Measurements from ENCODE around the gene RAPGEF6.

DNA sequence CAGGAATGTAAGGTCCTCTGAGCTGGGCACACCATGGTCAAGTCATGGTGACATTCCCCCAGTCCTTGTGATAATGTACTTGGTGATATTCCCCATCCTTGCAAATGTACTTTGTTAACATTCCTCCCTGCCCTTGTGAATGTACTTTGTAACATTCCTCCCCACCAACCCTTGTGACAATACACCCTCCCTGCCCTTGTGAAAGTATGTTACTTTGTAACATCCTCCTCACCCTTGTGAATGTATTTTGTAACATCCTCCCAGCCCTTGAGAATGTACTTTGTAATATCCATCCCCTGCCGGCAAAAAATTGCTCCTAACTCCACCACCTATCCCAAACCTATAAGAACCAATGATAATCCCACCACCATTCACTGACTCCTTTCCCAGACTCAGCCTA is 53.3 kb downstream of the RAPGEF6 start:
- TF ChIP-seq, protein P1, sequence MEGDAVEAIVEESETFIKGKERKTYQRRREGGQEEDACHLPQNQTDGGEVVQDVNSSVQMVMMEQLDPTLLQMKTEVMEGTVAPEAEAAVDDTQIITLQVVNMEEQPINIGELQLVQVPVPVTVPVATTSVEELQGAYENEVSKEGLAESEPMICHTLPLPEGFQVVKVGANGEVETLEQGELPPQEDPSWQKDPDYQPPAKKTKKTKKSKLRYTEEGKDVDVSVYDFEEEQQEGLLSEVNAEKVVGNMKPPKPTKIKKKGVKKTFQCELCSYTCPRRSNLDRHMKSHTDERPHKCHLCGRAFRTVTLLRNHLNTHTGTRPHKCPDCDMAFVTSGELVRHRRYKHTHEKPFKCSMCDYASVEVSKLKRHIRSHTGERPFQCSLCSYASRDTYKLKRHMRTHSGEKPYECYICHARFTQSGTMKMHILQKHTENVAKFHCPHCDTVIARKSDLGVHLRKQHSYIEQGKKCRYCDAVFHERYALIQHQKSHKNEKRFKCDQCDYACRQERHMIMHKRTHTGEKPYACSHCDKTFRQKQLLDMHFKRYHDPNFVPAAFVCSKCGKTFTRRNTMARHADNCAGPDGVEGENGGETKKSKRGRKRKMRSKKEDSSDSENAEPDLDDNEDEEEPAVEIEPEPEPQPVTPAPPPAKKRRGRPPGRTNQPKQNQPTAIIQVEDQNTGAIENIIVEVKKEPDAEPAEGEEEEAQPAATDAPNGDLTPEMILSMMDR (IDR thresholded peaks at IDR 0.05; ENCODE audit: poor library complexity, severe bottlenecking), result no peak
- no peak for TF ChIP-seq EP300 (conservative IDR thresholded peaks at IDR 0.05; ENCODE audit: poor library complexity, severe bottlenecking)
- no peak for TF ChIP-seq EZH2 (IDR thresholded peaks at IDR 0.05; ENCODE audit: borderline replicate concordance, insufficient read depth, low read length, poor library complexity, severe bottlenecking)
- no peak for TF ChIP-seq POLR2AphosphoS5 (IDR thresholded peaks at IDR 0.05)
- TF ChIP-seq SMC3 (conservative IDR thresholded peaks at IDR 0.05; ENCODE audit: poor library complexity), result no peak
- TF ChIP-seq RAD21 (conservative IDR thresholded peaks at IDR 0.05), result no peak
- TF ChIP-seq, protein P2, sequence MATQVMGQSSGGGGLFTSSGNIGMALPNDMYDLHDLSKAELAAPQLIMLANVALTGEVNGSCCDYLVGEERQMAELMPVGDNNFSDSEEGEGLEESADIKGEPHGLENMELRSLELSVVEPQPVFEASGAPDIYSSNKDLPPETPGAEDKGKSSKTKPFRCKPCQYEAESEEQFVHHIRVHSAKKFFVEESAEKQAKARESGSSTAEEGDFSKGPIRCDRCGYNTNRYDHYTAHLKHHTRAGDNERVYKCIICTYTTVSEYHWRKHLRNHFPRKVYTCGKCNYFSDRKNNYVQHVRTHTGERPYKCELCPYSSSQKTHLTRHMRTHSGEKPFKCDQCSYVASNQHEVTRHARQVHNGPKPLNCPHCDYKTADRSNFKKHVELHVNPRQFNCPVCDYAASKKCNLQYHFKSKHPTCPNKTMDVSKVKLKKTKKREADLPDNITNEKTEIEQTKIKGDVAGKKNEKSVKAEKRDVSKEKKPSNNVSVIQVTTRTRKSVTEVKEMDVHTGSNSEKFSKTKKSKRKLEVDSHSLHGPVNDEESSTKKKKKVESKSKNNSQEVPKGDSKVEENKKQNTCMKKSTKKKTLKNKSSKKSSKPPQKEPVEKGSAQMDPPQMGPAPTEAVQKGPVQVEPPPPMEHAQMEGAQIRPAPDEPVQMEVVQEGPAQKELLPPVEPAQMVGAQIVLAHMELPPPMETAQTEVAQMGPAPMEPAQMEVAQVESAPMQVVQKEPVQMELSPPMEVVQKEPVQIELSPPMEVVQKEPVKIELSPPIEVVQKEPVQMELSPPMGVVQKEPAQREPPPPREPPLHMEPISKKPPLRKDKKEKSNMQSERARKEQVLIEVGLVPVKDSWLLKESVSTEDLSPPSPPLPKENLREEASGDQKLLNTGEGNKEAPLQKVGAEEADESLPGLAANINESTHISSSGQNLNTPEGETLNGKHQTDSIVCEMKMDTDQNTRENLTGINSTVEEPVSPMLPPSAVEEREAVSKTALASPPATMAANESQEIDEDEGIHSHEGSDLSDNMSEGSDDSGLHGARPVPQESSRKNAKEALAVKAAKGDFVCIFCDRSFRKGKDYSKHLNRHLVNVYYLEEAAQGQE (IDR thresholded peaks at IDR 0.05; ENCODE audit: borderline replicate concordance), result no peak
- TF ChIP-seq MXI1 (conservative IDR thresholded peaks at IDR 0.05; ENCODE audit: poor library complexity, severe bottlenecking), result no peak

Measured in neural cell (in vitro differentiated cells).